ENCODE data around the gene CACFD1. TPM values are rescaled to one million over a fixed set of nuclear protein-coding genes. Genes with fewer than 3 reads are reported as not detected.

The CACFD1 gene
- total RNA-seq, 1 donor from 2014 or later: 24.6 TPM

DNA sequence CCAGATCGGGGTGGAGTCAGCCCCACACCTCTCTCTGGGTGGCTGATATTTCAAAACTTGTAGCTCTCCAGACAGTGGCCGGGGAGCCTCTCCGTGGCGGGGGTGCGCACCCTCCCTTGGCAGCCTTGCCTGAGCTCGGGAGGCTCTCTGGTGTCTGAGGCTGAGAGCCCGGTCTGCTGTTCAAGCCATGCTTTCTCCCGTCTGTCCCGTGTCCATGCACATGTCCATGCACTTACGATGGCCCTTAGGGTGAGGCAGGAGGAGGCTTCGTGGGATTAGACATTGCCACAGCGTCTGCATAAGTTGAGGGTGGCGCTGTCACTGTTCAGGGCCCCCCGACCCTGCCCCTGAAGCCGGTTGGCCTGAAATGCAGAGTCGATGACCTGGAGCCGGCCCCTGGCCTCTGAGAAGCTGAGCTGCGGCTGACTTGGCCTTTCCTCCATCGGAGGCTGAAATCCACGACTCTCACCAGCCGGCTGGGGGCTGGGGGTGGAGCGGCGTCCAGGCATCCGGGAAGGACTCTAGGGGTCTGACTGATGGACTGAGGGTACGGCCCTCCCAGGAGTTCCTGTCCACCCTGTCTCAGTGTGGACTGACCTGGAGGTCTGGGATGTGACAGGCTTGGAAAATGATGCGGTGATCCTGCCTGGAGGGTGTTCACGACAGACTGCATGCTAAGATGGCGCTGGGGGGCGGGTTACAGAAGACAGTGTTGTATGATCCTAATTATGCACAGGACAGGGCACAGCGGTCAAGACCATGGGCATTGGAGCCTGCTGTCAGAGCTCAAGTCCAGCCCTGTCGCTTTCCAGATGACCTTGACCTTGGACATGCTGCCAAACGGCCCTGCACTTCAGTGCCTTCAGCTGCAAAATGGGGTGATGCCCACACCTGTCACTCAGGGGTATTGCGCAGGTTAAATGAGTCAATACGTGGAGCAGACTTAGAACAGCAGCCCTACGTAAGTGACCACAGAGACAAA lies 37.4 kb downstream of the CACFD1 start:
- no peak for DNase-seq (ENCODE audit: low read depth)
- TF ChIP-seq, protein P1, sequence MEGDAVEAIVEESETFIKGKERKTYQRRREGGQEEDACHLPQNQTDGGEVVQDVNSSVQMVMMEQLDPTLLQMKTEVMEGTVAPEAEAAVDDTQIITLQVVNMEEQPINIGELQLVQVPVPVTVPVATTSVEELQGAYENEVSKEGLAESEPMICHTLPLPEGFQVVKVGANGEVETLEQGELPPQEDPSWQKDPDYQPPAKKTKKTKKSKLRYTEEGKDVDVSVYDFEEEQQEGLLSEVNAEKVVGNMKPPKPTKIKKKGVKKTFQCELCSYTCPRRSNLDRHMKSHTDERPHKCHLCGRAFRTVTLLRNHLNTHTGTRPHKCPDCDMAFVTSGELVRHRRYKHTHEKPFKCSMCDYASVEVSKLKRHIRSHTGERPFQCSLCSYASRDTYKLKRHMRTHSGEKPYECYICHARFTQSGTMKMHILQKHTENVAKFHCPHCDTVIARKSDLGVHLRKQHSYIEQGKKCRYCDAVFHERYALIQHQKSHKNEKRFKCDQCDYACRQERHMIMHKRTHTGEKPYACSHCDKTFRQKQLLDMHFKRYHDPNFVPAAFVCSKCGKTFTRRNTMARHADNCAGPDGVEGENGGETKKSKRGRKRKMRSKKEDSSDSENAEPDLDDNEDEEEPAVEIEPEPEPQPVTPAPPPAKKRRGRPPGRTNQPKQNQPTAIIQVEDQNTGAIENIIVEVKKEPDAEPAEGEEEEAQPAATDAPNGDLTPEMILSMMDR (IDR thresholded peaks at IDR 0.05; ENCODE audit: insufficient read depth, low read length, poor library complexity, severe bottlenecking): no peak
- Histone ChIP-seq H3K36me3 (ENCODE audit: control insufficient read depth, insufficient read depth, low read length) (no peaks in the 10 kb centered on the region), H3K4me3 (ENCODE audit: low read depth, low read length) (no peak overlapping the region), H3K27me3 (ENCODE audit: control insufficient read depth, insufficient read depth, low read length) (peaks cover 41% of the 10 kb centered on the region)

DNA sequence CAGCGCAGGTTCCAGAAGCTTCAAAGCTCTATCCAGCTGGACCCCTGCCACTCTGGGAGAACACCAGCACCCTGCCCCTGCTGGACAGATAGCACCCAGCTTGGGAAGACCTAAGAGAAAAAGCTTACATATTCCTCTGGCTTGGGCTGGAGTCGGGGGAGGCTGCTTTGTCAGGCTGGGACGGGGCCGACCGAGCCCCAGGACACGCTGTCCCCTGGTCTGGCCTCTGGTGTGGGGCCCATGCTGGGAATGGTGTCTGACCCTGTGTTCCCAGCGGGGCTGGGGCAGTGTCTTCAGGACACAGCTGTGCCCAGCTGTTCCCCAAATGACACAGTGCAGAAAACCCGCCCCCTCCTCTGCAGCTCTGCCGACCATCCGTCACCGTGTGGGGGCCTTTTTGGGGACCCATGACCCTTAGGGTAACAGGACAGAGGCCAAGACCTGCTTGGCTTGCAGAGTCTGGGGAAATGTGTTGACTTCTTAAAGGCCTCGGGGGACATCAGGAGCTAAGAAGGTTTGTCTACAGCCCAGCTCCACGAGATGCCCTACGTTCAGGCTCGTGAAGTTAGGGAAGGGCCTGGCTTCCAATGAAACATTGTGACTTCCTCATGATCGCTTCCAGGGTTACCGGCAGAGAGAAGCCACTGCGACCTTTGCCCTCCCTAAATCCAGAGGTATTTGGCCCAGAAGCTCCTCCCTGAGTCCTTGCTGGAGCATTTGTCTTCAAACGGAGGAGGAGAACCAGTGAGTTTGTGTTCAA lies 39.5 kb downstream of the CACFD1 start:
- no peak for DNase-seq (ENCODE audit: low read depth)
- no peaks in the 10 kb centered on the region for H3K36me3 ChIP-seq (ENCODE audit: control insufficient read depth, insufficient read depth, low read length)
- no peak overlapping the region for H3K4me3 ChIP-seq (ENCODE audit: low read depth, low read length)
- peaks cover 31% of the 10 kb centered on the region for H3K27me3 ChIP-seq (ENCODE audit: control insufficient read depth, insufficient read depth, low read length)
- TF ChIP-seq, protein P1 (IDR thresholded peaks at IDR 0.05; ENCODE audit: insufficient read depth, low read length, poor library complexity, severe bottlenecking): no peak

DNA sequence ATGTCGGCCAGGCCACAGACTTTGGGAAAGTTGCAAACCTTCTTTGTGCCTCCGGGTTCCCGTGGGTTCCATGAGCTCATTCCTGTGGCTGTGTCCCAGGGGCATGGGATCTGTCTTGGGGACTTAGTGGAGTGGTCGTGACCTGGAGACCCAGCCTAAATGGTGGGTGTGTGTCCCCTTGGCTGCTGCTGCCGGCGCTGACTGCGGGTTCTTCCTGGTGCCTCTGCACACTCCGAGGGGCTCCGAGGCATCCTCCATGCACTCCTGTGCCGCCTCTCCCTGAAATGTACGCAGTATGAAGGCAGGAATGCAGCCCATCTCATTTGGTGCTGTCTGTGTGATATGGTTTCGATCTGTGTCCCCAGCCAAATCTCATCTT lies 40.1 kb downstream of the CACFD1 start:
- Histone ChIP-seq H3K4me3 (ENCODE audit: low read depth, low read length) (no peak overlapping the region), H3K27me3 (ENCODE audit: control insufficient read depth, insufficient read depth, low read length) (peaks cover 31% of the 10 kb centered on the region), H3K36me3 (ENCODE audit: control insufficient read depth, insufficient read depth, low read length) (no peaks in the 10 kb centered on the region)
- TF ChIP-seq, protein P1 (IDR thresholded peaks at IDR 0.05; ENCODE audit: insufficient read depth, low read length, poor library complexity, severe bottlenecking): no peak
- no peak for DNase-seq (ENCODE audit: low read depth)

DNA sequence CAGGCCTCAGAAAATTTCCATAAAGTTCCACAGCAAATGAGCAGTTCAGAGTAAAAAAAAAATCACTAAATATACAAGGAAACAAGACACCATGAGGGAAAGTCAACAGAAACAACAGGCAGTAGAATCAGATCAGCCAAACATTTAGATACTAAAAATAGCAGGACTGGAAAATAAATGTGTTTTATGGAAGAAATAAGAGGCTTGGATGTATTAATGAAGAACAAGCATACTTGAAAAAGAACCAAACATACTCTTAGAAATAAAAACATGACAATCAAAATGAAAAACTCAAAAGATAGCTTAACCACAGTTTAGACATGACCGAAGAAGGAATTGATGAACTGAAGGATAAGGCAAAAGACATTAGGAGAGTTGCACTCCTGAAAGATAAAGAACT lies 42.3 kb downstream of the CACFD1 start:
- Histone ChIP-seq H3K4me3 (ENCODE audit: low read depth, low read length) (no peak overlapping the region), H3K36me3 (ENCODE audit: control insufficient read depth, insufficient read depth, low read length) (no peaks in the 10 kb centered on the region), H3K27me3 (ENCODE audit: control insufficient read depth, insufficient read depth, low read length) (peaks cover 22% of the 10 kb centered on the region)
- TF ChIP-seq, protein P1 (IDR thresholded peaks at IDR 0.05; ENCODE audit: insufficient read depth, low read length, poor library complexity, severe bottlenecking): no peak
- no peak for DNase-seq (ENCODE audit: low read depth)

DNA sequence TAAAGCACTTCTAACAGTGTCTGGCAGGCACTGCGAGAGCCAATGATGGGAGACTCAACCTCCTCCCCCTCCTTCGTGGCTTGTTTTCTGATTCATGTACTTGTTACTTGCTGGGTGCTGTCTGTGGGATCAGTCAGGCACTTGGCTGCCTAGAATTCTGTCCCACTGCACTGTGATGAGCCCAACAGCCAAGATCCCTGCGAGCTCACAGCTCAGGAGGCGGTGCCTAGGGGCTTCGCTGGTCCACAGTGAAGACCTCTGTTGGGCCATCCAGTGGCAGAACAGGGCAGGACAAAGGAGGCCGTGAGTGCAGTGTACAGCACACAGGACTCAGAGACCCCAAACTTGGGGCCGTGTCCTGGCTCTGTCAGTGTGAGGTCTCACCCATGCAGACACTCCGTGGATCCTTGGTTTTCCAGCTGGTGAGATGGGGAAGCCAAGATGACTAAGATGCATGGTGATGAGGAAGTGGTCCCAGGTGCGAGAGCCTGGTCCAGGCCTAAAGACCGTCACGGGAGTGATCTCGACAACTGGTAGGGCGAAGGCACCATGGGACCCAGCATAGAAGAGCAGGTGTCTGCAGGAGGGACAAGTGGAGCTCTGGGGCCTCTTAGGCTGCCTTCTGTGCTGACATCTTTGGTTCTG lies 45.5 kb downstream of the CACFD1 start:
- peaks cover 17% of the 10 kb centered on the region for H3K27me3 ChIP-seq (ENCODE audit: control insufficient read depth, insufficient read depth, low read length)
- no peak overlapping the region for H3K4me3 ChIP-seq (ENCODE audit: low read depth, low read length)
- TF ChIP-seq, protein P1 (IDR thresholded peaks at IDR 0.05; ENCODE audit: insufficient read depth, low read length, poor library complexity, severe bottlenecking): no peak
- H3K36me3 ChIP-seq (ENCODE audit: control insufficient read depth, insufficient read depth, low read length): no peaks in the 10 kb centered on the region
- DNase-seq (ENCODE audit: low read depth): no peak
